Measurements from ENCODE around the gene PTTG1.

PTTG1 gene

GRCh38 chr5:160453751-160454150, 32.1 kb downstream of the PTTG1 start:
- no peak overlapping the region for H3K27ac ChIP-seq (ENCODE audit: low read depth, low read length)
- no peak overlapping the region for H2AFZ ChIP-seq (ENCODE audit: low read length, unreplicated experiment)
- H3K27me3 ChIP-seq (ENCODE audit: insufficient read depth, low read length), result peaks cover 19% of the 10 kb centered on the region; the same call in 1 of the 2 replicates
- H3K4me3 ChIP-seq (ENCODE audit: low read depth, low read length), result no peak overlapping the region
- no peaks in the 10 kb centered on the region for H3K79me2 ChIP-seq (ENCODE audit: control insufficient read depth, insufficient read depth, low read length, unreplicated experiment)
- H3K36me3 ChIP-seq (ENCODE audit: insufficient read depth, low read length), result no peaks in the 10 kb centered on the region
- H3K4me1 ChIP-seq (ENCODE audit: control insufficient read depth, insufficient read depth, low read length, unreplicated experiment), result no peaks in the 10 kb centered on the region

DNA sequence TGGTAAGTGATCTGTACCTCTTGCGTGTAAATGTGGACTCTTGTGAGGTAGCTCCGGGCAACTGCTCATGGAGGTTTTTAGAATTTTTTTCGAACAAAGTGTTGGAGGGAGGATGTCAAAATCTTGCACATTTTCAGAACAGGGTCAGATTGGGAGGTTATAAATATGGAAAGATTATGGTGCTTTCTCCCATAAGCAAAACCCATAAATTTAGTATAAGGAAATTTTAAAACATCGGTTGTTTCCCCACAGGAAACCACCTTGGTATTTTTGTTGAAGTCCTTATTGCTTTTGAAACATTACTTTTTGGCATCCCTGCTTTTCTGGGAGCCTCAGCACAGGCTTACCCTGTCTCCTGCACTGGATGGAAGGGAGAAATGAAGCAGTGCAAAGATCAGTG, 33.9 kb downstream of the PTTG1 start:
- peaks cover 4% of the 10 kb centered on the region for H3K4me1 ChIP-seq (ENCODE audit: control insufficient read depth, insufficient read depth, low read length, unreplicated experiment)
- no peak overlapping the region for H3K4me3 ChIP-seq (ENCODE audit: low read depth, low read length)
- no peaks in the 10 kb centered on the region for H3K79me2 ChIP-seq (ENCODE audit: control insufficient read depth, insufficient read depth, low read length, unreplicated experiment)
- no peaks in the 10 kb centered on the region for H3K36me3 ChIP-seq (ENCODE audit: insufficient read depth, low read length)
- no peak overlapping the region for H2AFZ ChIP-seq (ENCODE audit: low read length, unreplicated experiment)
- H3K27me3 ChIP-seq (ENCODE audit: insufficient read depth, low read length), result peaks cover 13% of the 10 kb centered on the region; the same call in 1 of the 2 replicates
- no peak overlapping the region for H3K27ac ChIP-seq (ENCODE audit: low read depth, low read length)

- no peak overlapping the region for H2AFZ ChIP-seq (ENCODE audit: low read length, unreplicated experiment)
- no peaks in the 10 kb centered on the region for H3K79me2 ChIP-seq (ENCODE audit: control insufficient read depth, insufficient read depth, low read length, unreplicated experiment)
- H3K4me1 ChIP-seq (ENCODE audit: control insufficient read depth, insufficient read depth, low read length, unreplicated experiment), result peaks cover 4% of the 10 kb centered on the region
- no peak overlapping the region for H3K4me3 ChIP-seq (ENCODE audit: low read depth, low read length)
- H3K27me3 ChIP-seq (ENCODE audit: insufficient read depth, low read length), result peaks cover 13% of the 10 kb centered on the region; the same call in 1 of the 2 replicates
- no peak overlapping the region for H3K27ac ChIP-seq (ENCODE audit: low read depth, low read length)
- H3K36me3 ChIP-seq (ENCODE audit: insufficient read depth, low read length), result no peaks in the 10 kb centered on the region
These were observed 35.0 kb downstream of the PTTG1 start for GRCh38 chr5:160456480-160457177.

GRCh38 chr5:160457252-160457651, 35.6 kb downstream of the PTTG1 start:
- H3K27ac ChIP-seq (ENCODE audit: low read depth, low read length), result no peak overlapping the region

DNA sequence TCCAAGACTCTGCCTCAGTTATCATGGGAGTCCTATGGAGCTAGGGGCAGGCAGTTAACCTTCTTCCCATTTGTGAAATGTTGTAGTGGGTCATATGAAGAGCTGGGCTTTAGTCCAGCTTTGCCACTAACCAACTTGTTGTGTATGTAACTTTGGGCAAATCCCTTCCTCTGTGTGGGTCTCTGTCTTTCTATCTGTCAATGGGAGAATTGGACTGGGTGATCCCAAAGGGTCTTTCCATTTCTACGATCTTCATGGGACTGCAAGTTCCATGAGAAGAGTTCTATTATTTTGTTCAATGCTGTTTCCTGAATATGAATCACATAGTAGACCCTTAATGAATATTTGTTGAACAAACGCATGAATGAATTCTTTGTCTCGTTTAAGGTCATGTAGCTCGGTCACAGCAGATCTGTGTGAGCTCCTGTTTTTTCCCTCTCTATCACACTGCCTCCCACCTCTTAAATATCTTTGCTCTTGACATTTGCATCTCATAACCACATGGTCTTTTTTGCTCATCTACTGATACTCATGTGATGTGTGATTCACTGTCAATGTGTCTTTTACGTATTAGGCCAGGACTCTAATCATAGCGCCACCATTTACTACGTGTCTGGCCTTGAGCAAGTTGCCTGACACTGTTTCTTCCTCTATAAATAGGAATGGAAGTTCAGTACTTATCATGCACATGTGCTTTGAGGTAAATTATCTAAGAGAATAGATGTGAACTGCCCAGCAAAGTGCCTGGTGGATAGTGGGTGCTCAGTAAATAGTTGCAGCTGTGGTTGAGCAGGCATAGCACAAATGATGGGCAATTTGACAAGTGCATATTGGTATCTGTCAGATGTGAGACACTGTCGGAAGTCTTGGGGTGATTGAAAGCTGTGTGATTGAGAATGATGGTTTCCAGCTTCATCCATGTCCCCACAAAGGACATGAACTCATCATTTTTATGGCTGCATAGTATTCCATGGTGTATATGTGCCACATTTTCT, 37.4 kb downstream of the PTTG1 start:
- H3K27me3 ChIP-seq (ENCODE audit: insufficient read depth, low read length), result peaks cover 3% of the 10 kb centered on the region; the same call in 1 of the 2 replicates
- H3K36me3 ChIP-seq (ENCODE audit: insufficient read depth, low read length), result no peaks in the 10 kb centered on the region
- no peak overlapping the region for H2AFZ ChIP-seq (ENCODE audit: low read length, unreplicated experiment)
- H3K4me3 ChIP-seq (ENCODE audit: low read depth, low read length), result no peak overlapping the region
- H3K4me1 ChIP-seq (ENCODE audit: control insufficient read depth, insufficient read depth, low read length, unreplicated experiment), result peaks cover 22% of the 10 kb centered on the region
- H3K27ac ChIP-seq (ENCODE audit: low read depth, low read length), result no peak overlapping the region
- no peaks in the 10 kb centered on the region for H3K79me2 ChIP-seq (ENCODE audit: control insufficient read depth, insufficient read depth, low read length, unreplicated experiment)

More at GRCh38 chr5:160457252-160457651, 35.6 kb downstream of the PTTG1 start:
- Histone ChIP-seq H3K4me3 (ENCODE audit: low read depth, low read length) (no peak overlapping the region), H3K36me3 (ENCODE audit: insufficient read depth, low read length) (no peaks in the 10 kb centered on the region), H3K79me2 (ENCODE audit: control insufficient read depth, insufficient read depth, low read length, unreplicated experiment) (no peaks in the 10 kb centered on the region), H2AFZ (ENCODE audit: low read length, unreplicated experiment) (no peak overlapping the region), H3K4me1 (ENCODE audit: control insufficient read depth, insufficient read depth, low read length, unreplicated experiment) (peaks cover 7% of the 10 kb centered on the region), H3K27me3 (ENCODE audit: insufficient read depth, low read length) (peaks cover 13% of the 10 kb centered on the region; the same call in 1 of the 2 replicates)

DNA sequence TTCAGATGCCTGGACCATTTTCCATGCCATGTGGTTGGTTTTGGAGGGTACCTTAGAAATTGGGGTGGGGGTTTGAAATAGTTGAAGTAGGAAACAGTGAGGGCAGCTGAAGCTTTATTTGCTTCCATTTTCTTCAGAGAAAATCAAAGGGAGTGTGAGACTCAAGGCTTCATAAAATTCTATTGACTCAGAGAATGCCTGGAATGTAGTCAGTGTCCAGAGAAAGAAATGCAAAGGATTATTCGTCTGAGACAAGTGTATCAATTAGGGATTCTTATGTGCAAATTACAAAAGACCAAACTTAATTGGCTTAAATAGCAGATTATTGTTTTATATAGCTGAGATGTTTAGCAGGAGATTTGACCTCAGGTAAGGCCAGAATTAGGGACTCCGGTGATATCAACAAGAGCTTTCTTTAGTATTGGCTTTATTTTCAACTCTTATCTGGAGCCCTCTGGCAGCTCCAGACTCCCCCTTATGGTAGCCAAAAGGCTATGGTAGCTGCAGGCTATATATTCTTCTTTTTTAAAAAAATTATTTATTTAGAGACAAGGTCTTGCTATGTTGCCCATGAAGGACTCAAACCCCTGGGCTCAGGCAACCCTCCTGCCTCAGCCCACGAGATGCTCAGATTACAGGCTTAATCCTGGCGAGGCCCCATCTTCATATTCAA, 38.9 kb downstream of the PTTG1 start:
- H3K36me3 ChIP-seq (ENCODE audit: insufficient read depth, low read length), result no peaks in the 10 kb centered on the region
- H3K79me2 ChIP-seq (ENCODE audit: control insufficient read depth, insufficient read depth, low read length, unreplicated experiment), result no peaks in the 10 kb centered on the region
- H3K4me1 ChIP-seq (ENCODE audit: control insufficient read depth, insufficient read depth, low read length, unreplicated experiment), result peaks cover 28% of the 10 kb centered on the region
- no peak overlapping the region for H3K4me3 ChIP-seq (ENCODE audit: low read depth, low read length)
- no peak overlapping the region for H2AFZ ChIP-seq (ENCODE audit: low read length, unreplicated experiment)
- H3K27ac ChIP-seq (ENCODE audit: low read depth, low read length), result no peak overlapping the region
- no peaks in the 10 kb centered on the region for H3K27me3 ChIP-seq (ENCODE audit: insufficient read depth, low read length)

DNA sequence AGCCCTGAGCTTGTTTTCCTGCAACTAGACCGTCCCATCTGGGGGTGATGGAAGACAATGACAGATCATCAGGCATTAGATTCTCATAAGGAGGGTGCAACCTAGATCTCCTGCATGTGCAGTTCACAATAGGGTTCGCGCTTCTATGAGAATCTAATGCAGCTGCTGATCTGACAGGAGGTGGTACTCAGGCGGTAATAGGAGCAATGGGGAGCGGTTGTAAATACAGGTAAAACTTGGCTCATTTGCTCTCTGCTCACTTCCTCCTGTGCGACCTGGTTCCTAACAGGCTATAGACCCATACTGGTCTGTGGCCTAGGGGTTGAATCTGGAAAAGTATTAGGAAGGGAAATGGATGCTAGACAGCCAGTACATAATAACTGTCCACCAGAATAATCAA, 39.7 kb downstream of the PTTG1 start:
- Histone ChIP-seq H3K27me3 (ENCODE audit: insufficient read depth, low read length) (no peaks in the 10 kb centered on the region), H3K27ac (ENCODE audit: low read depth, low read length) (no peak overlapping the region), H3K4me1 (ENCODE audit: control insufficient read depth, insufficient read depth, low read length, unreplicated experiment) (peaks cover 30% of the 10 kb centered on the region)

DNA sequence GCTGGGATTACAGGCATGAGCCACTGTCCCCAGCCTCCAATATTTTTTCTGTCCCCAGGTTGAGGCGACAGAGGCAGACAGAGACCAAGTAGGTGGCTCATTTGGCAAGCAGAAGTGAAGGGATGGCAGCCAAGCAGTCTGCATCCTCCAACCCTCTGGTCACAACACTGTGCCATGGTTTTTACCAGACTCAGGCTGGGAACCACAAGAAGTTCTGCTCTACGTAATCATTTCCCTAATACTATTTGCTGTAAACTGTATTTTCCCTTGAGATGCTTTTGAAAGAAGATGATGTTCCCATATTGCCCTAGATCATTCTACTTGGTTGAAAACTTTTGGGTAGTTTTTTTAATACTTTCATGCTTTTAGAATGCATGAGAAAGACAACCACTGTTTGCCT, 40.5 kb downstream of the PTTG1 start:
- H3K27ac ChIP-seq (ENCODE audit: low read depth, low read length), result no peak overlapping the region
- H3K4me3 ChIP-seq (ENCODE audit: low read depth, low read length), result no peak overlapping the region
- H2AFZ ChIP-seq (ENCODE audit: low read length, unreplicated experiment), result no peak overlapping the region
- H3K36me3 ChIP-seq (ENCODE audit: insufficient read depth, low read length), result no peaks in the 10 kb centered on the region
- peaks cover 38% of the 10 kb centered on the region for H3K4me1 ChIP-seq (ENCODE audit: control insufficient read depth, insufficient read depth, low read length, unreplicated experiment)
- H3K79me2 ChIP-seq (ENCODE audit: control insufficient read depth, insufficient read depth, low read length, unreplicated experiment), result no peaks in the 10 kb centered on the region
- H3K27me3 ChIP-seq (ENCODE audit: insufficient read depth, low read length), result no peaks in the 10 kb centered on the region

More for the DNA sequence above, 39.7 kb downstream of the PTTG1 start:
- H3K79me2 ChIP-seq (ENCODE audit: control insufficient read depth, insufficient read depth, low read length, unreplicated experiment), result no peaks in the 10 kb centered on the region
- no peaks in the 10 kb centered on the region for H3K36me3 ChIP-seq (ENCODE audit: insufficient read depth, low read length)
- H3K4me3 ChIP-seq (ENCODE audit: low read depth, low read length), result no peak overlapping the region
- no peak overlapping the region for H2AFZ ChIP-seq (ENCODE audit: low read length, unreplicated experiment)

DNA sequence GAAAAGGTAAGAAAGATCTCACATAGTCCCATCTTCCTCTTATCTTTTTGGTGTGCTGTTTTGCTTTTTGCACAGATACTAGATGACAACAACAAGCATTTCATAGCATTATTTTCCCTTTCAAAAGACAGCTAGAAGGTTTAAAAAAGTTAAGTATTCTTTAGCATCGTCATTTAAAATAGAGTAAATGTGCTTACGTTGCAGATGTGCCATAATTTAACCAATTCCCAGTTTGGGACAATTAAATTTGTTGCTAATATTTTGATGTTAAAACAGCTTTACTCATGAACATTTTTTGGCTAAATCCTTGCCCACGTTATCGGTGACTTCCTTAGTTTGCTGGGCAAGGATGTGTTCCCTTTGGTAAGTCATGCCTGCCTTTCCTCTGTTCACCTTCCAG, 41.6 kb downstream of the PTTG1 start:
- H3K27ac ChIP-seq (ENCODE audit: low read depth, low read length), result peak overlapping the region; percentile 22; the same call in 1 of the 2 replicates
- H3K36me3 ChIP-seq (ENCODE audit: insufficient read depth, low read length), result no peaks in the 10 kb centered on the region
- H2AFZ ChIP-seq (ENCODE audit: low read length, unreplicated experiment), result no peak overlapping the region
- no peaks in the 10 kb centered on the region for H3K79me2 ChIP-seq (ENCODE audit: control insufficient read depth, insufficient read depth, low read length, unreplicated experiment)
- H3K4me1 ChIP-seq (ENCODE audit: control insufficient read depth, insufficient read depth, low read length, unreplicated experiment), result peaks cover 42% of the 10 kb centered on the region
- H3K27me3 ChIP-seq (ENCODE audit: insufficient read depth, low read length), result no peaks in the 10 kb centered on the region
- peak overlapping the region; percentile 22; the same call in 1 of the 2 replicates for H3K4me3 ChIP-seq (ENCODE audit: low read depth, low read length)

DNA sequence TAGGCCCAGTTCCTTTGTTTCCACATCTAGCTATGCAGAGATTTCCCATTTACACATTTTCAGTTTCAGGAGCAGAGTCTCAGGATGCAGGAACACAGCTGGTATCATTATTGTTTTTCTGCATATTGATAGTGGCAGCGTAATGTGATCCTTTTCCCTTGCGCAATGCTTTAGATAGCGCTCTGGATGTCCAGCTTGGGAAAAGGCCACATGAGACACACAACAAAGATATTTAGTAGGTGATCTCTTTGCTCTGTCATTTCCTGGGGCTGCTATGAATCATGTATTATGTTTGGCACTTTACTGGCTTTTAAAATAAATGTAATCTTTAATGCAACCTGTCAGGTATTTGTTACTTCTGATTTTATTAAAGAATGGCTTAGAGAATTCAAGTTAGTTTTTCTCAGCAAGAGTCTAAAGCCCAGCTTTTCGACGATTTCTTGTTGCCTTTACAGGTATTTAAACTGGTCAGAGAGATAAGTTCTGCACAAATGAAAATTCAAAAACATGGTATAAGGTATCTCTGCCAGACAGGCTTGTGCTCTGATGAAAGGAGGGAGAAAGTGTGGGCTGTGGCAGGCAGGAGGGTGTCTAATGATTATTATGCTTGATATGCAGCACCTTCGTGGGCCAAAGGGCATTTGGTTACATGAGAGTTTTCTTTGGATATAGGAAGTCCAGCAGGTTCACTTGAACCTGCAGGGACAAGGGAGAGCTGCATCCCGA, 42.2 kb downstream of the PTTG1 start:
- no peaks in the 10 kb centered on the region for H3K27me3 ChIP-seq (ENCODE audit: insufficient read depth, low read length)
- H3K27ac ChIP-seq (ENCODE audit: low read depth, low read length), result peak overlapping the region; percentile 22; the same call in 1 of the 2 replicates
- peaks cover 42% of the 10 kb centered on the region for H3K4me1 ChIP-seq (ENCODE audit: control insufficient read depth, insufficient read depth, low read length, unreplicated experiment)
- no peak overlapping the region for H2AFZ ChIP-seq (ENCODE audit: low read length, unreplicated experiment)
- H3K79me2 ChIP-seq (ENCODE audit: control insufficient read depth, insufficient read depth, low read length, unreplicated experiment), result no peaks in the 10 kb centered on the region
- peak overlapping the region; percentile 22; the same call in 1 of the 2 replicates for H3K4me3 ChIP-seq (ENCODE audit: low read depth, low read length)
- H3K36me3 ChIP-seq (ENCODE audit: insufficient read depth, low read length), result no peaks in the 10 kb centered on the region

Data from ACC112 (cell line).